Hepatic stellate cell (primary cell): ENCODE results near the gene TFB1M.
A peak's percentile ranks its signal among the peaks of the same experiment; 100 is the strongest.
"Not testable (repeated sequence)": the region's sequence is repeated elsewhere in the genome, so short reads cannot be mapped to it uniquely, and the experiment has no call there.

Experiments used
- DNase-seq: peaks from one replicate; pipeline ENCODE4 v3.0.0; 2011; ENCODE audit warnings: low spot score

Gene TFB1M

DNA sequence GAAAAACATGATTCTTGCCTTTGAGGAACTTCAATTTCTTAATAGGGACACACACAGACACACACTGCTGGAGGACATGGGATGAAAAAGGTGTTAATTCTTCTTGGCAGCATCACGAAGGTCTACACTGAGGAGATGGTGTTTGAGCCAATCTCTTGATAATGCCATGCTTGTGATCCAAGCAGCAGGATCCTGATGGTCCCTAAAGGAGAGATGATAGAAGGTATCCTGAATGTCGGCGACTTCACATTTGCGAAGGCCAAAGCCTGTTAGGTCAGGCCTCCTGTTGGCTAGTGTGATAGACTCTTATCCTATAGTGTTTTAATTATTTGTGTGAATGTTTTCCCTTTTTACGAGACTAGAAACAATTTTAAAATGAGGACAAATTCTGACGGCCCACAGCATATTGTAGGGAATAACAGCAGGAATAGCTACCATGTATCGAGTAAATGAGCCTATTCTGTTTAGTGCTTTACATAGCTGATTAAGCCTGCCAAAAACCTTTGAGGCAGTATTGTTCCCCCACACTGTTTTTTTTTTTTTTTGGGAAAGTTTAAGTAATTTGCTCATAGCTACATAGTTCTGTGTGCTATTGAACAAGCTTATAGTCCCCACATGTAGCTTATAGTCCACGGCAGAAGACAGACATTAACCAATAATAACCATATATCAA is 15.3 kb upstream of the TFB1M start:
- no peak for DNase-seq

DNA sequence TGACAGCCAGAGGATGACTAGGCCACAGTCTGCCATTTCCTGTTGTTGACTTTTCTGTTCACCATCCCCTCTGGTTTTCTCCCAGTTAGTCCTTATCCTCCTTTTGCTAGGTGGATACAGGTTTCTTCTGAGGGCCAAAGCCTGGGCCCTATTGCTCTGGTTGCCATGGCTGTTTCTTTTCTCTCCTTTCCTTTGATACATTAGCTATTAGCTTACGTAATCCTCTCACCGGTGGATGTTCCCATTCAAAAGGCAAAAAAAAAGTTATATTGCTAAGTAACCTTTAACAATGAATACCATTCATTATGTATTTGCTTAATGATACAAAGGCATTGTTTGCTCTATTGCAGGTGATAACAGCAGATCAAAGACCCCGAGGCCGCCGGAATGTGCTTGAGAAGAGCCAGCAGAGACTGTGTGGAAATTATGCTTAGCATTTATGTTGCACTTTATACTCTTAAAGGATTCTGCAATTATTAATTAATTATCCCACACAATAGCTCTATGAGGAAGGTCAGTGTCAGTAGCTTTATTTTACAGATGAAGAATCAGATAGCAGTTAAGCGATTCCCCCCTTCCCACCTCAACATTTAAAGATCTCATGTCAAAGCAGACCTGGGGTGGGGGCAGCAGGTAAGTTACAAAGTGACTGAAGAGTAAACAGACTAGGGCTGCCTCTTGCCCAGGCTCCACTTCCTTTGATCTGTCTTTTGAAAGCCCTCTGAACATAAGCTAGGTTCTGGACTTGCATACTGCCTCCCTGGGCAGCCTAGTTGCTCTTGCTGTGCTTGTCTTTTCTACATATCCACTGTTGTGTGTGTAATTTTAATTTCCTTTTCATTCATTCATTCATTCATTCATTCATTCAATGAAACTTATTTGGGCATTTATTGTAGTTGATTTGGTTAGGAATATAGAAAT is 14.5 kb upstream of the TFB1M start:
- no peak for DNase-seq

GRCh38 chr6:155328074-155328538 is 13.8 kb upstream of the TFB1M start:
- no peak for DNase-seq

DNA sequence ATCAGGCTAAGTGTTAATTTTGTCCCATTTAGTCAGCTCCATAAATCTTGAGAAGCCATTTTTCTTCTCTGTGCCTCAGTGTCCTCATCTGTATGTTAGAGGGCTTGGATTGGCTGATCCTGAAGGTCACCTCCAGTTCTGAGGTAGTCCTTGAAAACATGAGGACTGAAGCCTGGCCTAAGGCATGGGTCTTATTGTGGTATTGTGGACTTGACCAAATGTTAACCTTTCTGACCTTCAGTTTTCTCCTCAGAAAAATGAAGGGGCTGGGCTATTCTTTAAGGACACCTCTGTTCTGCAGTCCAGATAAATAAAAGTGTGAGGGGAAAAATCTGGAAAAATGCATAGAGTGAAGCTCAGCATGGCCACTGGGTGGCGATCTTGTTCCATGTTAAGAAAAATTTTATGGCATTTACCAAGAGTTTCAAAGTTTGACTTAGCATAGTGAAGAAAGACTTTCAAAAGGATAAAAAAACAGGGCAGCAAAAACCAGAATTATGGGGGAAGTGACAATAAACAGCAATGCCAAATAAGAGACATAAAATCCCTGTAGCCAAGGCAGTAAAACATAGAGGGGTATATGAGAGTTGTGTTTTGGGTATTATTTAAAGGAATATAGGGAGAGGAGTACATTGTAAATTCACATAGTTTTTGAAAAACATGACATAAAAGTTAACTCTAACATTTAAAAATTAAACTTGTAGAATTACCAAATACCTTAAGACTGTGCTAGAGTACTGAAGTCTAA is 13.2 kb upstream of the TFB1M start:
- DNase-seq = no peak

- no peak for DNase-seq
Observed at GRCh38 chr6:155325700-155326516, 11.6 kb upstream of the TFB1M start.

DNA sequence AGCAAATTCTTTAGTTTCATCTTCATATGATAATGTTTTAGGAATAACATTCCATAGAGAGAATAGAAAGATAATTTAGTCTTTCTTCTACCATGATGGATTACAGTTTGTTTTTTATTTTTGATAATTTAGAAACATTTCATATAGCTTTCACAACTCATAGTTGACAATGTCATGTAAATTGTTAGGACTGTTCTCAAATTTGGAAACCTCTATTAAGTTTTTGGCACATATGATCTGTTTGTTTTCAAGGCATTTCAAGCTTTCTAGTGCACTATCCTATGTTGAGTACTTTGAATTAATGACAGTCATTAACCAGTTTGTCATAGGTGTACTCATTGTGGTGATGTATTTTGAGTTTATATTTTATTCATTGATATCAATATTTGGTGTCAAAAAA is 10.7 kb upstream of the TFB1M start:
- DNase-seq = no peak

GRCh38 chr6:155324172-155324571 is 9.9 kb upstream of the TFB1M start:
- DNase-seq = no peak

GRCh38 chr6:155319902-155320301 is 5.6 kb upstream of the TFB1M start:
- DNase-seq = no peak

- DNase-seq = no peak
Observed at GRCh38 chr6:155317186-155317585, 2.9 kb upstream of the TFB1M start.

DNA sequence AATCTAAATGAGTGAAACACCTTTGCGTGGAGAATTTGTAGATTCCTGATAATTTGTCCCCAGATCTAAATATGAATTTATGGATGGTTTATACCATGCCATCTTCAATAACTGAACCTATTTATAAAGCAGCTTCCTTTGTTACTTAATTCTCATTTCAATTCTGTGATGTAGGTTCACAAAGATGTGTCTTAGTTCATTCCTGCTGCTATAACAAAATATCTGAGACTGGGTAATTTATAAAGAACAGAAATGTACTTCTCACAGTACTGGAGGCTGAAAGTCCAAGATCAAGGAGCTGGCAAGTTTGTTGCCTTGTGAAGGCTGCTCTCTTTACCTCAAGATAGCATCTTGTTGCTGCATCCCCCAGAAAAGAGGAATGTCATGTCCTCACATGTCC is 2.1 kb upstream of the TFB1M start:
- no peak for DNase-seq

- no peak for DNase-seq
Observed at GRCh38 chr6:155315516-155315871, 1.2 kb upstream of the TFB1M start.

DNA sequence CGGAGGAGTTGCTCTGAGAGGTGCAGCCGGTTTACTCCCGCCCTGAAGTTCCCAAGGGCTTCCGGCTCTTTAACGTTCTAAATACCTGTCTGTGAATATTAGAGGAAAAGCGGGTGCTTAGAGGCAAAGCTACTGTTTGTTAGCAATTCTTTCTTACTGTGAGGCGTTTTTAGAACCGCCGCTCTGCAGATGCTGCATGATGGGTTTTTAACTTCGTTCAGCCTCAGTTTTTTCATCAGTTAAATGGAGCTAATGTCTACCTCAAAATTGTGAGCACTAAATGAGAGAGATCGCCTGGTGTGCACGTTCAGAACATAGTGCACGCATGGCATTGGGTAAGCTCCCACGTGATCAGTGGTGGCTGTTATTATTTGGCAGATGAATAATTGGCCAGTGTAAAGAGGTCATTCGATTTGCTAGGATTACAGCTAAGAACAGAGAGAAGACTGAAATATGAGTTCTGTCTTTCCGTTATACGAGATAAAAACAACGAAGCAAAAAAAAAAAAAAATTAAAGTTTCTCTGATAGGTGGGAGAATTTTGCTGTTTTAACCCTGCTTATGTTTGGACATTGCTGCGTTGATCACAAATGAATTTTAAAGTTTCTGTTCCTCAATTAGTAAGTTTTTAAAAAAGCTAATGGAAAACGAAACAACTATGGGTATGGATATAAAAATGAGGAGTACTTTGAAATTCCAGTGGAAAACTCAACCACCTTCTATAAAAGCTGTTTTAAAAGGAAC is 660 bp upstream of the TFB1M start:
- peak; percentile 37 for DNase-seq

DNA sequence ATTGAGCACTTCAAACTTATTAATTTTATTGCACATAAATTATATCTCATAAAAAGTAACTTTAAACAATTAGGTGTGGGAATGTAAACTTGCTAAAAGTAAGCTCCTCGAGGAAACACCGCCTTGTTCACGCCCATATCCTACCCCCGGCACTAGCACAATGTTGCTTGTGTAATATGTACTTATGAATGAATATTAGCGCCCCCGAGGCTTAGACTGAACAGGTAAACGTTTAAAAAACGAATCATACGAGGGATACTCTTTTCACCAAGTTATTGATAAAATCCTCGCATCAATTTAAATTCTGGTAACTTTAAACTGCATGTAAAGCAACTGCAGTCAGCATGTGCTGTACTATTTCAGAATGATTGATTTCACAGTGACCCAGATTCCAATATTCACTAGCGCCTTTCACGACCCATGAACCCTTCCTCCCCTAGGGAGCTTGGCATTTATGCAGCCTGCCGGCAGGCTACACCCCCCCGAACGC is 637 bp downstream of the TFB1M start:
- no peak for DNase-seq

GRCh38 chr6:155312950-155313349 is 1.3 kb downstream of the TFB1M start:
- not testable (repeated sequence) for DNase-seq

GRCh38 chr6:155311583-155311982 is 2.7 kb downstream of the TFB1M start:
- no peak for DNase-seq

- DNase-seq = no peak
Observed at GRCh38 chr6:155311086-155311485, 3.2 kb downstream of the TFB1M start.

DNA sequence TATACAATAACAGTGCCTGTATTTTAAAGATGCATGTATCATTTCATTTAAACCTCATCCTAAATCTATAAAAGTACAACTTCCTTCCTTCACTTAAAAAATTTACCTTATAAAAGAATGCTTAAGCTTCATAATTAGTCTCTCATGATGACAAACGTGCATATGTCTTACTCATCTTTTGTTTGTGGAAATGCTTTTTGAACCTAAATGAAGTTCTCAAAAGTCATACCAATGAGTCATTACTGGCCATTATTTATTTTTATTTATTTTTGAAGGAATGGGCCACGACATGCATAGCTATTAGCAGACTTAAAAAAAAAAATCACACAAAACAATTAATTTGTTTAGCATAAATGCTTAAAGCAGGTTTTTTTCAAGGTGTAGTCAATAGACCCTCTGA is 3.7 kb downstream of the TFB1M start:
- no peak for DNase-seq

DNA sequence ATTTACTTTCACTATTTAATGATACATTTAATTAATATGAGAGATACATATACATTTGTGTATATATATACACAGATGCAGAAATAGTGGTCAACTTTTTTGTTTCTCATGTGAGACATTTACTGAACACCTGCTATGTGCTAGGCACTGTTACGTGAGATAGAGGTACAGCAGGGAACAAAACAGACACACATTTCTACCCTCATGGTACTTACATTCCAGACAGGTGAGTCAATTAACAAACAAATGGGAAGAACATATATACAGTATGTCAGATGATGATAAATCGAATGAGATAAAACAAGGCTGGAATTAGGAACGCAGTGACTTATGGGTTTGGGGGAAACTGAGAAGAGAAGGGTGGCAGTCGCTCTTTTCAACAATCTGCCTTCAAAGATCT is 5.1 kb downstream of the TFB1M start:
- DNase-seq = no peak

DNA sequence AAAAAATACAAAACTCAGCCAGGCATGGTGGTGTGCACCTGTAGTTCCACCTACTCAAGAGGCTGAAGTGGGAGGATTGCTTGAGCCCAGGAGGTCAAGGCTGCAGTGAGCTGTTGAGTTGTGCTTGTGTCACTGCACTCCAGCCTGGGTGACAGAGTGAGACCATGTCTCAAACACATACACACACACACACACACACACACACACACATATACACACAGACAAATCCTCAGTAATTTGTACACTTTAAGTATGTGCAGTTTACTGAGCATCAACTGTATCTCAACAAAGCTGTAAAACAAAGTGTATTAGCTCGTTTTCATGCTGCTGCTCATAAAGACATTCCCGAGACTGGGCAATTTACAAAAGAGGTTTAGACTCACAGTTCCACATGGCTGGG is 7.3 kb downstream of the TFB1M start:
- DNase-seq = no peak

DNA sequence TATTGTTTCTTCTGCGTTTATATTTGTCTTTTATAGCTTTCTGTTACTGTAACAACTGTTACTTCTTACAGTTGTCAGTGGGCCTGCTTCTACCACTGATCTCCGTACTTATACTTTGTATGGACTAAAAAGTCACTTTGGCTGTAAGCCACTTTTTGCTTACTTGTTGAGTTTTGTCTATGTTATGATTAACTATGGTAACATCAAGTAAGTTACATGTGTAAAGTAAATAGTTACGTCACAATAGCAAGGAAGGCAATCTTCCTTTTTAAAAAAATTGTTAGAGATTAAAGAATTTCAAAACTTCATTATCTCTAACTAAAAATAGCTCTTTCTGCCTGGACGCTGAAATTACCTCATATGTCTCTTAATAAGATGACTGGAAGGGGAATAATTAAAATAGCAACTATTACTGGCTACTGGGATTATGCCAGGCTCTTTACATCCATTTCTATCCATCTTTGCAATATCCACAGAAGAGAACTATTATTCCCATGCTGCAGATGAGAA is 10.9 kb downstream of the TFB1M start:
- no peak for DNase-seq

DNA sequence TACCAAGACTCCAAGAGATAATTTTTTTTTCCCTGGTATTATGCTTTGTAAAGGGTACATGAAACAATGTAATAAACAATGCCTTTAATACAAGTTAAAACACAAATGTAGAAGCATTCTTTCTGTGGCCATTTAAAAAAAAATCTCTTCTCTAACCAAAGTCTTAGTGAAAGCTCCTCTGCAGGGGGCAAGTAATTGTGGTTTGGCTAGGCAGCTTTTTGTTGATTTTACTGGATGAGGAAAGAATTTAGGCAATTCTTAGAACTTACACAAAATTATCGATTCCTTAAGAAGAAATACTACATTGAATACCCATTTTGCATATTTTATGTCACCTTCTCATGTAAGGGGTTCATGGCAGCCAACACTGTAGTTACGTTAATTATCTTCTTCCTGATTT is 12.4 kb downstream of the TFB1M start:
- DNase-seq = no peak
